Posterior cingulate gyrus (tissue), 11 donors: Measurements from ENCODE around the gene GDI2.
"Not testable (repeated sequence)": the region's sequence is repeated elsewhere in the genome, so short reads cannot be mapped to it uniquely, and the experiment has no call there.

Experiments used
- DNase-seq, 10 donors: peaks; one replicate each; pipeline versions ENCODE4 v3.0.0 to v3.0.0-alpha.2; 2020 to 2021; ENCODE audit warnings: mixed read lengths in 3 of 10
- intact Hi-C: fragments of 100-400 bp; cut with DNase I; formaldehyde crosslinking; loops from one replicate; pipeline ENCODE4 v1.15.1; 2023

The GDI2 gene

DNA sequence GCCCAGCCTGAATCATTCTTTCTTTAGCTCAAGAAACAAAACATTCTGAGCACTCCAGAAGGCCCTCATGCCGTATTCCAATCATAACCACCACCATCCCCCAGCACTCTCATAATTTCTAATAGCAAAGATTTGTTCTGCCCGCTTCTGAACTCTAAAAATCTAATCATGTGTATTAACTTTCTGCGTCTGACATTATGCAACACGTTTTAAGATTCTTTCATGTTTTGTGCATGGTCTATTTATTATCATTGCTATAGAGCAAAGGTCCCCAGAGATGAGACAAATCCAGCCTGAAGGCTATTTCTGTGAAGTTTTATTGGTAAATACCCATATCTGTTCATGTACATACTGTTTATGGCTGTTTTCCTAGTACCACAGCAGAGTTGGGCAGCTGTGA lies 8.8 kb downstream of the GDI2 start:
- intact Hi-C loops = no loop called here

DNA sequence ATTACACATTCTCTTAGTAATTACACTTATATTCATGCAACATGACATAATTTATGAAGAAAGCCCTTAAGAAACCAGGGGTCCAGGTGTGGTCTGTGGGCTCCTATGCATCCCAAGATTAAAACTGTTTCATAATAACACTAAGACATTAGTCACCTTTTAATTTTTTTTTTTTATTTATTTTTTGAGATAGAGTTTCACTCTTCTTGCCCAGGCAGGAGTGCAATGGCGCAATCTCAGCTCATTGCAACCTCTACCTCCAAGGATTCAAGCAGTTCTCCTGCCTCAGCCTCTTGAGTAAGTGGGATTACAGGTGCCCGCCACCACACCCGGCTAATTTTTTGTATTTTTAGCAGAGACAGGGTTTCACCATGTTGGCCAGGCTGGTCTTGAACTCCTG lies 12.5 kb downstream of the GDI2 start:
- DNase-seq = no peak
- intact Hi-C loops = no loop called here

More for the DNA sequence above, 8.8 kb downstream of the GDI2 start:
- DNase-seq = no peak

DNA sequence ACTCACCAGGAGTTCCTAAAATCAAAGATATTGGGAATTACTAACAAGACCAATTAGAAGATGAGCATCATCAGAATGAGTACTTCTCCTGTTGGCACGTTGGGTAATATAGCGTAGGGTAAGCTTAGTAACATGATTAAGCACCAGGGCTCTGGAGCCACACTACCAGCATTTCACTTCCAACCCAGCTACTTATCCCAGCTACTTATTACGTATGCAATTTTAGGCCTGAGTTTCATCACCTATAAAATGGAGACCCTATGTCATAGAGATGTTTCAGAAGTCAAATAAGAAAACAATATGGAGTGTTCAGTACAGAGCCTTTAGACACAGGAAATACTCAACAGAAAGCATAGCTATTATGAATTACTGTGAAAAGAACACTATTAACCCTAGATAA lies 19.0 kb downstream of the GDI2 start:
- DNase-seq = no peak
- intact Hi-C loops = no loop called here

DNA sequence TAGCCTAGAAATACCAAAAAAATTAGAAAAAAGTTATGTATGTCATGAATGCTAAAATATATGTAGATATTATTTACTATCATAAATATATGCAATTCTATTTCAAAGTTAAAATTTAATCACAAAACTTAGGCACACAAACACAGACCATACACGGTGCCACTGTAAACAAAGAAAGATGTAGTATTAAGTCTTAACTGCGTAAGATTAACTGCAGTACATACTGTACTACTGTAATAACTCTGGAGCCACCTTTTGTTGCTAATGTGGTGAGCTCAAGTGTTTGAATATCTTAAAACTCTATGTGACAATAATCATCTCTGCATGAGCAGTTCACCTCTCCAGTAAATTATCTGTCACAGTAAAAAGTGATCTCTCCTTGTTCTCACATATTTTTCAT lies 23.6 kb downstream of the GDI2 start:
- no peak for DNase-seq
- intact Hi-C loops = no loop called here

DNA sequence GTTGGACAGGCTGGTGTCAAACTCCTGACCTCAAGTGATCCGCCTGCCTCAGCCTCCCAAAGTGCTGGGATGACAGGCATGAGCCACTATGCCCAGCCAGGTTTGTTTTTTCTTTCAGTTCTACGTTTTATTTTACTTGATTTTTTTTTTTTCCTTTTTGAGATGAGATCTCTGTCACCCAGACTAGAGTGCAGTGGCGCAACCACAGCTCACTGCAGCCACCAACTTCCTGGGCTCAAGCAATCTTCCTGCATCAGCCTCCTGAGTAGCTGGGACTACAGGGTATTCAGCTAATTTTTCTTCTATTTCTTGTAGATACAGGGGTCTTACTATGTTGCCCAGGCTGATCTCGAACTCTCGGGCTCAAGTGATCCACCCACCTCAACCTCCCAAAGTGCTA lies 24.3 kb downstream of the GDI2 start:
- intact Hi-C loops = no loop called here
- DNase-seq = no peak

DNA sequence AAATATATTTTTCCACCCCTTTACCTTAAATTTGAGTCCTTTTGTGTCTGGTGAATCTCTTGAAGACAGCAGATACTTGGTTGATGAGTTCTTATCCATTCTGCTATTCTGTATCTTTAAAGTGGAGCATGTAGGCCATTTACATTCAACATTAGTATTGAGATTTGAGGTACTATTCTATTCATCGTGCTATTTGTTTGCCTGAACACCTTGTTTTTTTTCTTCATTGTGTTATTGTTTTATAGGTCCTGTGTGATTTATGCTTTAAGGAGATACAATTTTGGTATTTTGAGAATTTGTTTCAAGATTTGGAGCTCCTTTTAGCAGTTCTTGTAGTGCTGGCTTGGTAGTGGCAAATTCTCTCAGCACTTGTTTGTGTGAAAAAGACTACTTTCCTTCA lies 29.9 kb downstream of the GDI2 start:
- intact Hi-C loops = no loop called here
- no peak for DNase-seq

DNA sequence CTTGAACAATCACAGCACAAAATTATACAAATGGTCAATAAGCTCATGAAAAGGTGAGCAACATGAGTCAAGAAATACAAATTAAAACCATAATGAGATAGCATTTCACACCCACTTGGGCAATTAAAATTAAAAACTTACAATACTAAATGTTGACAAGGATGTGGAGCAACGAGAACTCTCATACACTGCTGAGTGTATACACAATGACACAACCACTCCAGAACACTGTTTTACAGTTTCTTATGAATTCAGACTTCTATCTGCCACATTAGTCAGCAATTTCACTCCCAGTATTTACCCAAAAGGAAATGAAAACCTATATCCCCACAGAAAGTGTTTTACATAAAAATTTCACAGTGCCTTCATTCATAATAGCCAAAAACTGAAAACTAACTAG lies 31.1 kb downstream of the GDI2 start:
- DNase-seq = no peak
- intact Hi-C loops = no loop called here

DNA sequence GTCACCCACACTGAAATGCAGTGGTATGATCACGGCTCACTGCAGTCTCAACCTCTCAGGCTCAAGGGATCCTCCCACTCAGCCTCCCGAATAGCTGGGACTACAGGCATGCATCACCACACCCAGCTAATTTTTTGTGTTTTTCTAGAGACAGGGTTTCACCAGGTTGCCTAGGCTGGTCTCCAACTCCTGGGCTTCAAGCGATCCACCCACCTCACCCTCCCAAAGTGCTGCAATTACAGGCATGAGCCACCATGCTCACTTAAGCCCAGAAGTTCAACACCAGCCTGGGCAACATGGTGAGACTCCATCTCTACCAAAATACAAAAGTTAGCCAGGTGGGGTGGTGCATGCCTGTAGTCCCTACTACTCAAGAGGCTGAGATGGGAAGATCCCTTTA lies 33.5 kb downstream of the GDI2 start:
- intact Hi-C loops = no loop called here

DNA sequence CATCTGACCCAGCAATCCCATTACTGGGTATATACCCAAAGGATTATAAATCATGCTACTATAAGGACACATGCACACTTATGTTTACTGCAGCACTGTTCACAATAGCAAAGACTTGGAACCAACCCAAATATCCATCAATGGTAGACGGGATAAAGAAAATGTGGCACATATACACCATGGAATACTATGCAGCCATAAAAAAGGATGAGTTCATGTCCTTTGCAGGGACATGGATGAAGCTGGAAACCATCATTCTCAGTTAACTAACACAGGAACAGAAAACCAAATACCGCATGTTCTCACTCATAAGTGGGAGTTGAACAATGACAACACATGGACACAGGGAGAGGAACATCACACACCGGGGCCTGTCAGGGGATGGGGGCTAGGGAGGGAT lies 35.5 kb downstream of the GDI2 start:
- DNase-seq, intact Hi-C loops: not testable (repeated sequence)

More for the DNA sequence above, 33.5 kb downstream of the GDI2 start:
- DNase-seq = no peak

DNA sequence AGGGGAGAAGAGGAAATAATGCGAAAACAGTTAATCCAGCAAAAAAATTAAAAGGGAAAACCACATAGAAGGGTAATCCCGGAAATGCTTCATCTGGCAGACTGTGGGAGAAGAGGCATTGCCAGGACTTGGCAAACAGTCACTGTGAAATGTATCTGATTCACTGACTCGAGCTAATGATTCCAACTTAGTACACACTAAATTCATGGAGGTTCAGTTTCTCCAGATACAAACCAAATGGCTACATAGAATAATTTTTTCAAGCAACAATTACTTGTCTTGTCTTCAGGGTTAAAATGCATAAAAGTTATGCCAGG lies 36.4 kb downstream of the GDI2 start:
- intact Hi-C loops = no loop called here

DNA sequence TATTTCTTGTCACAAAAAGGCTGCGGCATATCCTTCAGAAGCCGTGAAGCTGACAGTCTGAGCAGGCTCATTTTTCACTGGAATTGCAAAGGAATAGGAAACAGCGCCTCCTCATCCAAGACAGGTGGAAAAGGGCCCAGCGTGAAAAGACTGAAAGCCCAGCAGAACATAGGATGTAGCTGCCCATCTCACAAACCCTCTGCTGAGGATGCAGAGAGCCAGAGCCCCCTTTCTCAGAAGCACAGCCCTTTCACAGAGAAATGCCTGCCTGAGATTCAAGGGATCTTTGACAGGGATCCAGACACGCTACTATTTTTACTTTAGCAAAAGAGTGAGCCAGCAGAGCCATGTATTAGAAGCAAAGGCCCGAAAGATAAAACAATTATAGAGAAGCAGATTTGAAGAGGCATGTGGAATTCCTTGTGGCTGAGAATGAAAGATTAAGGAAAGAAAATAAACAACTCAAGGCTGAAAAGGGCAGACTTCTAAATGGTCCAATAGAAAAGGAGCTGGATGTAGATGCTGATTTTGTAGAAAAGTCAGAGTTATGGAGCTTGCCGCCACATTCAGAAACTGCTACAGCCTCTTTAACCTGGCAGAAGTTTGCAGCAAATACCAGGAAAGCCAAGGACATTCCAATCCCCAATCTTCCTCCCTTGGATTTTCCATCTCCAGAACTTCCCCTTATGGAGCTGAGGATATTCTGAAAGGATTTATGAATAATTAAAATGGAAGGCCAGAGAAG lies 36.9 kb downstream of the GDI2 start:
- intact Hi-C loops = no loop called here
- DNase-seq = peak in 2 of 10 donors; percentile 33 to 83

More for the DNA sequence above, 36.4 kb downstream of the GDI2 start:
- no peak for DNase-seq

DNA sequence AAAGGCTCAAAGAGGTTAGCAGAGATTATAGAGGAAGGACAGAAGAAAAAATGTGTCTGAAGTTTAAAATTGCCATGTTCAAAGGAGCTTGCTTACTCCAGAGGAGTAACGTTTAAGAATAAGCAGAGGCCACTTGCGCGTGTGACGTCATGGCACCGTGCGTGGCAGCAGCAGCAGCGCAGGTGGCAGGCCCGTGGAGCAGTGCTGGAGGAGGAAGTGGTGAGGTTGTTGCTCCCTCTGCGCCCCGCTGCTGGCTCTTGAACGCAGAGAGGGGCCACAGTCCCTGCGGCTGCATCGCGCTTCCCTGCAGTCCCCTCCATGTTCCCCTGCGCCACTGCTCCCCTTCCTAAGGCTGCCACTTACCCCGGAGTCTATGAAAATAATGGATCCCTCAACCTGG lies 37.5 kb downstream of the GDI2 start:
- peak in 3 of 10 donors; percentile 41 to 85 (median 84) for DNase-seq
- intact Hi-C loops = no loop called here

DNA sequence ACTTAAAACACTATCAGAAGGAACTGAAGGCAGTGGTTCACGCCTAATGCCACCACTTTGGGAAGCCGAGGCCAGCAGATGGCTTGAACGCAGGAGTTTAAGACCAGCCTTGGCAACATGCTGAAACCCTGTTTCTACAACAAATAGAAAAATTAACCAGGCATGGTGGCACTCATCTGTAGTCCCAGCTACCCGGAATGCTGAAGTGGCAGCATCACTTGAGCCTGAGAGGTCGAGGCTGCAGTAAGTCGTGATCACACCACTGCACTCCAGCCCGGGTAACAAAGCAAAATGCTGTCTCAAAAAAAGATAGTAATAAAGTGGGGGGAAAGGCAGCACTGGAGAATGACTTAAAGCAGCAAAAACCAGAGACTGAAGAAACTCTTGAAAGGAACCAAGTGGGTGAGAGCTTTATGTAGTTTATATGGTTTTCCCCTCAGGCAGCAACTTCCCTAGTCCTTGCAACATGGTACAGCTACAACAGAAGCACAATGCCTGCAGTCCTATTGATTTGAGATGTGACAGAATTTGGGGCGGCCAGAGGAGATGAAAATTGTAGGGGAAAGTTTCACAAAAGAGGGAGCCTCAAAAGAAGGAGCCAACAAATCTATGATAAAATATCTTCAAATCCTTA lies 38.1 kb downstream of the GDI2 start:
- intact Hi-C loops = no loop called here
- no peak for DNase-seq

DNA sequence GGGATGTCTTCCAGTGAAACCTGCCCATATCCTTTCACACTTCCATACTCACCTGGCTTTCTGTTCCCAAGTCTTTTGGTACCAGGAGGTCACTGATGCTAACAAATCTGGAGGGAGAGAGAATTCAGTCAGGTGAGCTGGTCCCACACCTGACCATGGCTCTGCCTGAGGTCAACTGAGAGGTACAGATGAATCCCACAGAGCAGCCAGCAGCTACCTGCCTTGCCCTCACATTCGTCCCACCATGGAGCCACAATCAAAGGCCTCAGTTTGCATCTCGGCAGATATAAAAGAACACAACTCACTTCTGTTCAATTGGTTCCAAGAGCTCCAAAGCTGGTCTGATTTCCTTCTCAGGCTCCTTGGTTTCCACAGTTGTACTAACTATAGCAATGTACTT lies 47.0 kb downstream of the GDI2 start:
- no peak for DNase-seq
- intact Hi-C loops = no loop called here

DNA sequence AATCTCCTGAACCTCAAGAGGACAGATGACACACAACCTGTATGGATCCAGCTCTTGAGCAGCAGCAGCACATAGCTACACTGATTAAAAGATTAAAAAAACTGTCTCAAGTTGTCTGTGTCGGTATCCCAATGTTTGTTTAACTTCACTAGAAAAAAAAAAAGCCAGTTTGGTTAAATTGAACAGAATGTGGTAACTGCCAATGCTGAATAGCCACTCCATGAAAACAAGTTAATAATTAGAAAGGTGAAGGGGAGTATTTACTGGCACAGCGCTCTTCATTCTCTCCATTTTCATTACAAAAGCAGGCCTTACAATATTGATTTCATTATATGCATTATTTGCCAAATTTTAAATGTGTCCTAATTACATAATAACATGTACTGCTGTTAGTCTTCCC lies 47.6 kb downstream of the GDI2 start:
- intact Hi-C loops = no loop called here
- no peak for DNase-seq

DNA sequence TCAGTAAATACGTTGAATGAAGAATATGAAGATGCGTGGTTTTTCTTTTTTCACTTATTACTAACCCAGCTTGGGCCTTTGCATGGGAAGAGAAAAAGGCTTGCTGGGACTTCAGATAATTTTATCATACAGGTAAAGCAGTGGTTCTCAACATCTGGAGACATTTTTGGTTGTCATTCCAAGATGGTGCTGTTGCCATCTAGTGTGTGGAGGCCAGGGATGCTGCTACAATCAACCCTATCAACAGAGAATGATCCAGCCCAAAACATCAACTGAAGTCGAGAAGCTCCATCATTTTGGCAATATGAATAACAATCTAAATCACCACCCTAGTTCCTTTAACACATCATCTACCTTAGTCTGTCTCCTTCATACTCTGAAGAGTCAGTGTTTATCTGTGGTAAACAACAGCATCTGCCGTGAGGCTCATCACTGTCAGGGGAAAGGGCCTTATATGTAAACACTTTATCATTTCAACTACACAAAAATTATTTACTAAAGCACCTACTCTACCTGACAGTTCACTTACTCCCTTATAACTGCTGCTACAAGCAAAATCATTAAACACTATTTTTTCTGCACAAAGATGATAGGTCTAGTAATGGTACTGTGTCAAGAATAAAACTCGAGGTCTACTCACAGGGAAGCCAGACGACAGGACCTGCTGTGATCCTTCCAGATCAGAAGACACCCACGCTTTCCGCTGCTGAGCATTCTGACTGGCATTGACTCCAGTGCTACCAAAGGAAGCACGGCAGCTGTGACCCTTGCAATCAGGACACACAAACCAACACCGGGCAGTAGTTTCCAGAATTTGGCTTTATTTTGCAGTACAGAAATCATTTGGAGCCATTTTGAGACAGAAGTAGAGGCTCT lies 48.6 kb downstream of the GDI2 start:
- intact Hi-C loops = no loop called here
- no peak for DNase-seq

DNA sequence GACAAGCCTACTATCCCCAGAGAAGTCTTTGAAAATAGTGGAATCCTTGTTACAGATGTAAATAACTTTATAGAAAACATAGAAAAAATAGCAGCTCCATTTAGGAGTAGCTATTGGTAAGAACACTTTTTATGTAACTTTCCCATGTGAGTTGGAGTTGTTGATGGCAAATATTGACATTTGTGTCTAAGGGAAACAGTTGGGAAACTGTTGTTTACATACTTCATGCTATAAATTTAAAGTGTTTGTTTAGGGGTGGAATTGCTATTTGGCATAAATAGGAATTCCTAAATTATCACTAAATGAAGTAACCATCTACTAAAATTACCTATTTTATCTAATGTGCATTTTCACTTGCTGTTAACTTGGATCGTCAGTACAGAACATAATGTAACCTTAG lies 50.7 kb downstream of the GDI2 start:
- intact Hi-C loops = no loop called here

DNA sequence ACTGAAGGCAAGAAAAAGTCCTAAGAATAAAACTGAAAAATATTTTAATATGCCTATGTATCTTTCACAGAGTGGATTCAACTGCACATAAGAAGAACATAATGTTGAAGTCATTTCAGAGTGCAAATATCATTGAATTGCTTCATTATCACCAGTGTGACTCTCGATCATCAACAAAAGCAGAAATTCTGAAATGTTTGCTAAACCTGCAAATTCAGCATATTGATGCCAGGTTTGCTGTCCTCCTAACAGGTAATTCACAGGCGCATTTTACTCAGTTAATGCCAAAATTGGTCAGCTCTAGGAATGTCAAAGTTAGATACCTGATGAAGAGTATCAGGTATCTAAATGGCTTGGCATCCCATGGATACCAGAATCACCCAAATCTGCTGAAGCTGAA lies 52.0 kb downstream of the GDI2 start:
- intact Hi-C loops = no loop called here
- no peak for DNase-seq

More for the DNA sequence above, 50.7 kb downstream of the GDI2 start:
- no peak for DNase-seq

DNA sequence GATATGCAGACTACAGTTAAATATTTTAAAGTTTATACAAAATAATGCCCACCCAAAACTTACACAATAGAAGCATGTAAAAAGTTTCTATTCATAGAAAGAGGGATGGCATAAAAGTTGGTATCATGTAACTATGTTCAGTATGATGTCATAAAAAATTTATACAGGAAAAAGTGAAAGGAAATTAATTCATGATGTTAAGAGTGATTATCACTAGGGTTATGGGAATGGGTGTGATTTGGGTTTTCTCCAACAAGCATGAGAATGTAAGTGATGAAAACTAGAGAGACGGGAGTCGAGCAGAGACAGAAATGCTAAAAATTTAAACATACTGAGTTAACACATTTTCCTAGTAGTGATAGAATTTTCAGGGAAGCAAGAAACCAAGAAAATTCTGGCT lies 52.7 kb downstream of the GDI2 start:
- DNase-seq = no peak
- intact Hi-C loops = no loop called here

DNA sequence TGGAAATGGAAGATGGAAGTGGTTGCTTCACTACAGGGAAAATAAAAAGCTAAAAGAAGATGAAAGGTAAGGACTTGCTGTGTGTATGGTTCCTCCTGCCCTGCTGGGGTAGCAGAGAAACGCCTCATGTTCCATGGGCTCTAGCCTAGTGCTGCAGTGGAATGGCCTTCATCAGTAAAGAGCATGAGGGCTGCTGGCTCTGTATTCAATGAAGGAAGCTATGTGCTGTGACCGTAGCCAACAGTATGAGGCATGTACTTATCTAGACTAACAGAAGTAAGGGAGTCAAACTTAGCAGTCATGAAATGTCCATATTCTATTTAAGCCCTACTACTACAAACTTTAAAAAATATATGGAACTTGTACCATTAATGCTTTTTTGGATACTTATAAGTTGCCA lies 54.3 kb downstream of the GDI2 start:
- no peak for DNase-seq
- intact Hi-C loops = no loop called here

DNA sequence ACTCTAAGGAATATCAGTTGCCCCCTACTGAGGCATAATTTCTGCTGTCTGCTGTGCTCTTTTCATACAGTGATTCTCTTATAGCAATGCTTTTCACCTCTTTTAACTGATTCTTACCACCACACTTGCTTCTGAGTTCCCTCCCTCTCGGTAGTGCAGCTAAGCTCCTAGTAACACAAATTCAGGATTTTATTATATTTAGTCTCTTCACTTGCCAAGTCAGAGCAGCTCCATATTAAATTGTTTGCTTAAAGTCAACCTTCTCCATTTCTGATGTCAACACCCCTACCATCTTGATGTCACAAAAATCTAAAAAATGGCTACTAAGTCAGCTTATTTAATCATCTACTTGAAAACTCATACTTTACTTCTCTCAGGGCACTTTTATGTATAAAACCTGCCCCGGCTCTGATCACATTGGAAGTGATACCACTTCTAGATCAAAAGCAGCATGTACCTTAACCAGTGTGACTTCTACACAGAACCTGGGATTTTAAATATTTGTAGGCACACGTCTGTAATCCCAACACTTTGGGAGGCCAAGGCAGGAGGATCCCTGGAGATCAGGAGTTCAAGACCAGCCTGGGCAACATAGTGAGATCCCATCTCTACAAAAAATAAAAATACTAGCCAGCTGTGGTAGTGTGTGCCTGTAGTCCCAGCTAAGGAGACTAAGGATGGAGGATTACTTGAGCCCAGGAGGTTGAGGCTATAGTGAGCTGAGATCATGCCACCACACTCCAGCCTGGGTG lies 55.3 kb downstream of the GDI2 start:
- intact Hi-C loops = no loop called here
- DNase-seq = no peak
